Body of pancreas (tissue), 4 donors: ENCODE data around the gene CFAP61.

Source experiments
- CTCF ChIP-seq, 7 experiments: fragments of 450-650 bp in 4 of 7; fragments of 200-600 bp in 3 of 7; sonication (generic) in 3 of 7; IDR thresholded peaks; one replicate each; pipeline ENCODE4 v1.5.1; 2016 to 2019; ENCODE audit warnings: antibody characterized with exemption in 7 of 7
- POLR2A ChIP-seq, 3 donors: fragments of 450-650 bp; IDR thresholded peaks; one replicate each; pipeline ENCODE4 v1.6.1; 2016; ENCODE audit warnings: antibody characterized with exemption in 3 of 3, mild to moderate bottlenecking in 2 of 3

DNA sequence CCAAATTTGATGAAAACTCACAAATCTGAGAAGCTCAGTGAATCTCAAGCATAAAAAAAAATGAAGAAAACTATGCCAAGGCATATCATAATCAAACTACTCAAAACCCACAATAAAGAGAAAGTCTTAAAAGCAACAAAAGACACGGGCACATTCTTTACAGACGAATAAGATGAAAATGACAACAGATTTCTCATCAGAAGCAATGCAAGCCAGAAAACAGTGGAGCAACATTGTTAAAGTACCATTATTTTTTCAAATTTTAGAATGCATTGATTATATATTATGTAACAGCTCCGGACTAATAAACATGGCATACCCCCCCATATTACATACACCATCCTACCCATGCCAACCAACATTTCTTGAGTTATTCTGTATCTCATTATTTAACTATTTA, 260.2 kb downstream of the CFAP61 start:
- TF ChIP-seq CTCF (IDR thresholded peaks at IDR 0.05) (no peak), POLR2A (IDR thresholded peaks at IDR 0.05) (no peak)
